Epithelial cell of esophagus (primary cell): ENCODE measurements around the gene PTPRT.

Experiments used
- DNase-seq: peaks from one replicate; pipeline ENCODE4 v3.0.0; 2010; ENCODE audit warnings: low read depth
- H3K4me3 ChIP-seq: 2 replicates; pipeline ENCODE4 v1.5.1; 2011; ENCODE audit warnings: mild to moderate bottlenecking, low read length, control low read depth
- CTCF ChIP-seq: IDR thresholded peaks from 2 replicates; pipeline ENCODE4 v1.5.1; 2011; ENCODE audit warnings: low read depth, mild to moderate bottlenecking, low read length, control low read depth, inconsistent platforms; ENCODE audit not compliant: insufficient read depth; ENCODE audit errors: missing control alignments

PTPRT gene

GRCh38 chr20:42530191-42530590 lies 659.5 kb downstream of the PTPRT start:
- no peak for DNase-seq
- TF ChIP-seq CTCF, result no peak
- H3K4me3 ChIP-seq, result no peak overlapping the region

- H3K4me3 ChIP-seq, result no peak overlapping the region
- no peak for TF ChIP-seq CTCF
- DNase-seq, result no peak
Observed at GRCh38 chr20:42524058-42524457, 665.6 kb downstream of the PTPRT start.

GRCh38 chr20:42516692-42517091 lies 673.0 kb downstream of the PTPRT start:
- no peak overlapping the region for H3K4me3 ChIP-seq
- no peak for DNase-seq
- no peak for TF ChIP-seq CTCF

- no peak for DNase-seq
- no peak overlapping the region for H3K4me3 ChIP-seq
- no peak for TF ChIP-seq CTCF
Observed at GRCh38 chr20:42510686-42511085, 679.0 kb downstream of the PTPRT start.

GRCh38 chr20:42507874-42508273 lies 681.8 kb downstream of the PTPRT start:
- TF ChIP-seq CTCF, result no peak
- no peak overlapping the region for H3K4me3 ChIP-seq
- DNase-seq, result no peak

GRCh38 chr20:42506397-42506796 lies 683.3 kb downstream of the PTPRT start:
- TF ChIP-seq CTCF, result no peak
- no peak for DNase-seq

GRCh38 chr20:42502591-42502990 lies 687.1 kb downstream of the PTPRT start:
- no peak overlapping the region for H3K4me3 ChIP-seq
- no peak for TF ChIP-seq CTCF
- no peak for DNase-seq

More at GRCh38 chr20:42506397-42506796, 683.3 kb downstream of the PTPRT start:
- H3K4me3 ChIP-seq, result no peak overlapping the region
